NCI-H82 treated with DMSO at 0.1 percent for 48 hours (cell line): ENCODE data around the gene POLL.

Experiments
- DNase-seq: peaks from one replicate; lab custom pipeline; 2025; ENCODE audit not compliant: unreplicated experiment; lab: John Stamatoyannopoulos, UW

The POLL gene

GRCh38 chr10:101560298-101561067 is 27.6 kb downstream of the POLL start:
- DNase-seq = no peak

- DNase-seq = no peak
Measured at GRCh38 chr10:101559596-101560297, 28.3 kb downstream of the POLL start.

DNA sequence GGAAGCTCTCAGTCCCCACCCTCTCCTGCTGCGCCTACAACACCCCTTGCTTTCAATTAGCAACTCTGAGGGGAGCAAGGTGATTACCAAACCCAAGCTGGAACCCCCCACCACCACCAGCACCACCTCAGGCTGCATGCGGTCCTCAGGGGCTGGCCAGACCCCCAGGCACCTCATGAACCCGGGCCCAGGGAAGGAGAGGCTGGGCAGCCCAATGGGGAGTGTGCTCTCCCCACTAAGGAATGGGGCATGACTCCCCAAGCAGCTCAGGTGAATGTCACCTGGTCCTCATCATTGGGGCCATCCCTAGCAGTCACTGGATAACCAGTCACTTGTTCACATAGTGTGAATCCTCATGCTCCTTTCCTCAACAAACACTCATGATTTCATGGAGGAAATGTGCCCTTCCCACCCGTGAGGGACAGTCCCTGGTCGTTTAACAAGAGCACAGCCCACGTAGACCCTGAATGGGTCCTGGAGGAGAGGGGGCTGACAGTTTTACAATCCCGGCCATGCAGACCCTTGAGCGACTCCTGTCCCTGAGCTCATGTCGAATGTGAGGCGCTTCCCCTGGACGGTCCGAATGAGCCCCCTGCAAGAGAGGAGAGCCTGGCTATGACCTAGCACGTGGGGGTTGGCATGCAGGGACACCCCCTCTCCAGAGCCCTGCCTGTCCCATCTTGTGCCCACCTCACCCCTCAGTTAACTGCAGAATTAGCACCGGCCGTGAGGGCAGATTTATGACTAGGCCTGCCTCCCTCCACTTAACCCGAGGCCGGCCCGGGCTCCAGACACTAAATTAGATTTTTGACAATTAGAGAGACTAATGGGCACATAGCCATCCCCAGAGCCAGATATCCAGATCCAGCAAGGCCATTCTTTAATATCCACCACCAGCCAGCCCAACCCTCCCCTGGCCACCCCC is 29.1 kb downstream of the POLL start:
- DNase-seq = no peak

DNA sequence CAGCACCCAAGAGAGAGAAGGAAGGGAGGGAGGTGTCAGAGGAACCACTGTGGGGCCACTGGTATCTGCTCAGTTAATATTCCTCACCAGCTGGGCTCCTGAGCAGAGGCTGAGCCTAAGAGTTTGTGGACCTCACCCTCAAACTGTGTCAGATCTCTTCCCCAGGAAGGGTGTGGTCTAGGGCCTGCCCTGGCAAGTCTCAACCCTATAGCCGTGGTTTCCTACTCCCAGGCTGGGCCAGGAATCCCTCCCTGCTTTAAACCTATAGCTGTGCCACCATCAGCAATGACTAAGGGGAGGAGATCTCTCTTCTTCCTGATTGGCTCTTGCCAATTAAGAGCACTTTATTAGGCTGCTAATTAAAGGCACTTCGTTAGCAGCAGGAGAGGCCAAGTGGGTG is 29.9 kb downstream of the POLL start:
- DNase-seq = no peak

DNA sequence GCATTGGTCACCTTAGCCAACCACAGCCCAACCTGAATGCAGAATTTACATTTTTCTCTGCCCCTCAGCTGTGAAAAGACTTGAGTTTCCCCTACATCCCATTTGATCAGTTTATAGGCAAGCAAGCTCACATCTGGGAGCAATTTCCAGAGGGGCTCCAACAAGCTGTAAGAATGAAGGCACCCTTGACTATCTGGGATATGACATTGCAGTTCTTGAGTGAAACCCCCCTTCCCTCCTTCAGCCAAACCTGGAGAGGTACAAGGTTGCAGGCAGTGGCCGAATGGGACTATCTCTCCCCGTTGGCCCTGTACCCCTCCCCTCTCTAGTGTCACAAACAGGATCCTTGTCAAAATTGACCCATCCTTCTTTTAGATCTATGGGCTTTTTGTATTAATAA is 30.5 kb downstream of the POLL start:
- no peak for DNase-seq

DNA sequence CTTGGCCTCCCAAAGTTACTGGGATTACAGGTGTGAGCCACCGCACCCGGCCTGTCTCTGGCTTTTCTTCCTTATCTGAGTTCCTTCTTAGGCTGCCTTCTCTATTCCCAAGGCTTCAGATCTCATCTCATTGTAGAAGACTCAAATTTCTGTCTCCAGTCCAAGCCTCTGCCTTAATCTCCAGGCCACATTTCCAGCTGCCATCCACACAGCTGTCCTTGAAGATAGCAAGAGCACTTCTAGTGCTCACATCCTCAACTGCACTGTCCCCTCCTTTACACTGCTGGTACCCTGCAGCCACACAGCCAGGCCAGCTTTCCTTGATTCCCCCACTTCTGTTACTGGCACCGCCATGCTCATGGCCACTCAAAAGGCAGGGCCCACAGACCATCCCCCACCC is 35.6 kb downstream of the POLL start:
- no peak for DNase-seq

- no peak for DNase-seq
Measured at GRCh38 chr10:101550965-101551364, 37.1 kb downstream of the POLL start.

- peak; percentile 58 for DNase-seq
Measured at GRCh38 chr10:101545898-101546297, 42.2 kb downstream of the POLL start.

DNA sequence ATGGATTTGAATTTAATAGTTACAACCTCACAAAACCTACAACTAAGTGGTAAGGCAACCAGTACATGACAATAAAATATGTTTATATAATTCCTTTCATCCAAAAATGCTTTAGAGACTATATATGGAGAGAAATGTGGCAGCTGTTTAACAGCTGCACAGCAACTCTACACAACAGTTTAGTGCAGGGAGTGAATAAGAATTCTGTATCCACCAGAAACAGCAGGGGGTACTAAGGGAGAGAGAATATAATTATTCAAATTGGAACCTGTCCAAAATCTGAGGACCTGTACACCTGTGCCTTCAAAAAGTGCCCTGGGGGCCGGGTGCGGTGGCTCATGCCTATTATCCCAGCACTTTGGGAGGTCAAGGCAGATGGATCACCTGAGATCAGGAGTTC is 49.6 kb downstream of the POLL start:
- no peak for DNase-seq

GRCh38 chr10:101536800-101537199 is 51.3 kb downstream of the POLL start:
- no peak for DNase-seq

- DNase-seq = no peak
Measured at GRCh38 chr10:101535949-101536348, 52.1 kb downstream of the POLL start.

DNA sequence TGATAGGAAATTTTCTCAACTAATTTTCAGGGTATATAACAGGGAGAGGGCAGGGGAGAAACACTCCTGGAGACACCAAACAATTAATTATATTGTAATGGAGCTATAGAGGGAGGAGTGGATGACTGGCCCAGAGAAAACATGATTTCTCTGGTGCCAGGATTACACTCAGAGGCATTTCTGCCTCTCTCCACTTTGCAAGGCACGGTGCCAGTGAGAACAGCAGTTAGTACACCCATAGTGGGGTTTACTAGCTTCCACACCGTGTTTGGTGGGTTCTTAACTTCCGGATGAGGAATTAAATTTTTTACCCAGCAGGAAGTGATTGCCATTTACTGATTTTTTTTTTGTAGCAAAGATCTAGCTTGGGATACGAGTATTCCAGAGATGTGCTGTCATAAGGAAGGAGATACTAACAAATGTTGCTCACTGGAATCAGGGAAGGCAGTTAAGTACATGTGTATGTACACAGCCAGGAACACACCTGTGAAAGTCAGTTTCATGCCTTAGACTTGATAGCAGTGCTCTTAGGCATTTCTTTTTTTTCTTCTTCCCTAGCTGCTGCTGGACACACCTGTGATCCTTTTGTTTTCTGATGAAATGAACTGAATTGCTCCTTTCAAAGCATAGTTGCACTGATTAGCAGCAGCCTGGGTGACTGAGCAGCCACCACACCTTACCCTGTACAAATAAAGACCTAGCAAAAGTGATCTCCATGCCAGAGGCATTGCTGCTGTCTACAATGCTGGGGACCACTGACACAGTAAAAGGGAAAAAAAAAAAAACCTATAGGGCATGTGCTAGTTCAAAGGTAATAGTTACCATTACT is 58.1 kb downstream of the POLL start:
- DNase-seq = no peak

DNA sequence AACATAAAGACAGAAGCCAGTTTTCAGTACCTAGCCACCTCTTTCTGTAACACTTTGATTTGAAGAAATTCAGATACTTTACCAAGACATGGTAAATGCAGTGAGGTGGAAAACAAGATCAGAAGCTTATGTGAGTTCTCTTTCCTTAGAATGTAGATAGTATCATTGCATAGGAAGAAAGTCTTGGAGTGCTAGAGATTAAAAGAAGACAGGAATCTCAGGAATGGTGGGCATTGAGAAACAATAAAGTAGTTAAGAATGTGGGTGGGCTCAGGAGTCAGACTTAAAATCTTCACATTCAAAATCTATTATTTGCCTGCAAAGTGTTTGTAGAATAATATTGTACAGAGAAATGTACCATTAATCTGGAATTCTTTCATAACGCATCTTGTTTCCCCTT is 58.9 kb downstream of the POLL start:
- DNase-seq = no peak
